HFFc6 (cell line): ENCODE data around the gene KLK5. TPM values are rescaled to one million over a fixed set of nuclear protein-coding genes. Genes with fewer than 3 reads are reported as not detected.

Experiments
- DNase-seq: peaks from one replicate; pipeline ENCODE4 v3.0.0-alpha.2; 2018
- H3K27ac Mint-ChIP-seq: 2 replicates; pipeline ENCODE4 v1.8.0; 2020; ENCODE audit warnings: mild to moderate bottlenecking, mixed read lengths
- H3K27me3 Mint-ChIP-seq: 2 replicates; pipeline ENCODE4 v1.8.0; 2021; ENCODE audit warnings: mild to moderate bottlenecking, moderate library complexity, mixed read lengths; ENCODE audit not compliant: insufficient read depth
- H3K36me3 Mint-ChIP-seq: 2 replicates; pipeline ENCODE4 v1.8.0; 2021; ENCODE audit warnings: low read depth, mixed read lengths
- H3K4me1 Mint-ChIP-seq: 2 replicates; pipeline ENCODE4 v1.8.0; 2020; ENCODE audit warnings: low read depth, mixed read lengths
- H3K4me3 Mint-ChIP-seq: 2 replicates; pipeline ENCODE4 v1.8.0; 2020; ENCODE audit warnings: mild to moderate bottlenecking, moderate library complexity, mixed read lengths
- H3K9me3 Mint-ChIP-seq: 2 replicates; pipeline ENCODE4 v1.8.0; 2020; ENCODE audit warnings: mild to moderate bottlenecking, mixed read lengths
- total RNA-seq, 6 experiments: library from RNA; stranded (reverse); fragmentation: NEBNext Ultra II Directional; extraction: Animal tissue kit (Norgen Biotek cat#: 25700); gene quantifications; 2 replicates in 1 of 6; 3 replicates in 5 of 6; pipeline ENCODE4 v1.2.3, GENCODE V29; 2021
- TF ChIP-seq, protein P1 (sequence below): fragments of 200-600 bp; sonication (generic); IDR thresholded peaks from 2 replicates; pipeline ENCODE4 v1.5.0; 2021; ENCODE audit warnings: antibody characterized with exemption, mild to moderate bottlenecking

Gene KLK5
- total RNA-seq, 6 experiments from 2014 or later = not detected

DNA sequence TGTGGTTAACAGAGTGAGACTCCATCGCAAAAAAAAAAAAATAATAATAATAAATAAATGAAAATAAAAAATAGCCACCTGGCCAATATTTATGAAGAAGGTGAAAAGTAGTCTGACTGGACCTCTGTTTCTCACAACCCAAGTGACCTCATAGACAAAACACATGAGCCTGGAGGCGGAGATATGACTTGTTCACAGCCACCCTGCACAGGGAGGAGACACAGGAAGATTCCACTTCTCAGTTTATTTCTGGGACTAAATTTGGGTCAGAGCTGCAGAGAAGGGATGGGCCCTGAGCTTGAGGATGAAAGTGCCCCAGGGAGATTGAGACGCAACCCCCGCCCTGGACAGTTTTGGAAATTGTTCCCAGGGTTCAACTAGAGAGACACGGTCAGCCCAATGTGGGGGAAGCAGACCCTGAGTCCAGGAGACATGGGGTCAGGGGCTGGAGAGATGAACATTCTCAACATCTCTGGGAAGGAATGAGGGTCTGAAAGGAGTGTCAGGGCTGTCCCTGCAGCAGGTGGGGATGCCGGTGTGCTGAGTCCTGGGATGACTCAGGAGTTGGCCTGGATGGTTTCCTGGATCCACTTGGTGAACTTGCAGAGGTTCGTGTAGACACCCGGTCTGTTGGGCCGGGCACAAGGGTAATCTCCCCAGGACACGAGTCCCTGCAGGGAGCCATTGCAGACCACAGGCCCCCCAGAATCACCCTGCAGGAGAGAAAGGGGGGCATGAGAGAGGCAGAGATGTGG is 9.6 kb downstream of the KLK5 start:
- H3K27me3 Mint-ChIP-seq = no peaks in the 10 kb centered on the region; the same call in 1 of the 2 replicates

DNA sequence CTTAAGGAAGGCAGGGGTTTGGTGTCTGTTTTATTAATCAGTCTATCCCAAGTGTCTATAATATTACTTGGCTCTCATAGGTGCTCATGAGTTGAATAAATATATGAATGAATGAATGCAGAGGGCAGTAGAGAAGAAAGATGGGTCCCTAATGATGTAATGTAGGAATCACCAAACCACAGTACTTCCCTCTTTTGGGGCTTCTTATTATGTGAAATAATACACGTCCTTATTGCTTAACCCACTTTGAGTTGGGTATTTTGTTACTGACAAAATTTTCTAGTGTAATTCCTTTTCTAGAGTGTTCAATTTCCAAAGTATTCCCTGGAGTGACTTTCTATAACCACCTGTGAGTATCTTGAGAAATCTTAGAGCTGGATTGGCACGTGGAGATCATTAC is 13.2 kb downstream of the KLK5 start:
- Mint-ChIP-seq H3K36me3 (peaks cover 4% of the 10 kb centered on the region; the same call in 1 of the 2 replicates), H3K27me3 (peaks cover 6% of the 10 kb centered on the region), H3K4me1 (peaks cover 4% of the 10 kb centered on the region; the same call in 1 of the 2 replicates), H3K4me3 (no peak overlapping the region), H3K9me3 (peaks cover 23% of the 10 kb centered on the region), H3K27ac (no peak overlapping the region)
- DNase-seq = no peak
- TF ChIP-seq, protein P1, sequence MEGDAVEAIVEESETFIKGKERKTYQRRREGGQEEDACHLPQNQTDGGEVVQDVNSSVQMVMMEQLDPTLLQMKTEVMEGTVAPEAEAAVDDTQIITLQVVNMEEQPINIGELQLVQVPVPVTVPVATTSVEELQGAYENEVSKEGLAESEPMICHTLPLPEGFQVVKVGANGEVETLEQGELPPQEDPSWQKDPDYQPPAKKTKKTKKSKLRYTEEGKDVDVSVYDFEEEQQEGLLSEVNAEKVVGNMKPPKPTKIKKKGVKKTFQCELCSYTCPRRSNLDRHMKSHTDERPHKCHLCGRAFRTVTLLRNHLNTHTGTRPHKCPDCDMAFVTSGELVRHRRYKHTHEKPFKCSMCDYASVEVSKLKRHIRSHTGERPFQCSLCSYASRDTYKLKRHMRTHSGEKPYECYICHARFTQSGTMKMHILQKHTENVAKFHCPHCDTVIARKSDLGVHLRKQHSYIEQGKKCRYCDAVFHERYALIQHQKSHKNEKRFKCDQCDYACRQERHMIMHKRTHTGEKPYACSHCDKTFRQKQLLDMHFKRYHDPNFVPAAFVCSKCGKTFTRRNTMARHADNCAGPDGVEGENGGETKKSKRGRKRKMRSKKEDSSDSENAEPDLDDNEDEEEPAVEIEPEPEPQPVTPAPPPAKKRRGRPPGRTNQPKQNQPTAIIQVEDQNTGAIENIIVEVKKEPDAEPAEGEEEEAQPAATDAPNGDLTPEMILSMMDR = no peak

More for the DNA sequence above, 9.6 kb downstream of the KLK5 start:
- TF ChIP-seq, protein P1 = no peak
- no peaks in the 10 kb centered on the region for H3K4me1 Mint-ChIP-seq
- no peak overlapping the region for H3K27ac Mint-ChIP-seq
- DNase-seq = no peak
- no peak overlapping the region; the same call in 1 of the 2 replicates for H3K4me3 Mint-ChIP-seq
- peaks cover 23% of the 10 kb centered on the region for H3K9me3 Mint-ChIP-seq
- peaks cover 4% of the 10 kb centered on the region; the same call in 1 of the 2 replicates for H3K36me3 Mint-ChIP-seq

- H3K27ac Mint-ChIP-seq = peak overlapping the region; percentile 53
- no peaks in the 10 kb centered on the region for H3K36me3 Mint-ChIP-seq
- no peaks in the 10 kb centered on the region for H3K9me3 Mint-ChIP-seq
- H3K4me1 Mint-ChIP-seq = peaks cover 14% of the 10 kb centered on the region
- peaks cover 10% of the 10 kb centered on the region for H3K27me3 Mint-ChIP-seq
- DNase-seq = peak; percentile 8
- no peak overlapping the region for H3K4me3 Mint-ChIP-seq
- TF ChIP-seq, protein P1 = no peak
Measured at GRCh38 chr19:50933640-50934039, 19.2 kb downstream of the KLK5 start.

- Mint-ChIP-seq H3K27me3 (peaks cover 14% of the 10 kb centered on the region), H3K4me3 (no peak overlapping the region), H3K27ac (no peak overlapping the region)
Measured at GRCh38 chr19:50932690-50933083, 20.2 kb downstream of the KLK5 start.

DNA sequence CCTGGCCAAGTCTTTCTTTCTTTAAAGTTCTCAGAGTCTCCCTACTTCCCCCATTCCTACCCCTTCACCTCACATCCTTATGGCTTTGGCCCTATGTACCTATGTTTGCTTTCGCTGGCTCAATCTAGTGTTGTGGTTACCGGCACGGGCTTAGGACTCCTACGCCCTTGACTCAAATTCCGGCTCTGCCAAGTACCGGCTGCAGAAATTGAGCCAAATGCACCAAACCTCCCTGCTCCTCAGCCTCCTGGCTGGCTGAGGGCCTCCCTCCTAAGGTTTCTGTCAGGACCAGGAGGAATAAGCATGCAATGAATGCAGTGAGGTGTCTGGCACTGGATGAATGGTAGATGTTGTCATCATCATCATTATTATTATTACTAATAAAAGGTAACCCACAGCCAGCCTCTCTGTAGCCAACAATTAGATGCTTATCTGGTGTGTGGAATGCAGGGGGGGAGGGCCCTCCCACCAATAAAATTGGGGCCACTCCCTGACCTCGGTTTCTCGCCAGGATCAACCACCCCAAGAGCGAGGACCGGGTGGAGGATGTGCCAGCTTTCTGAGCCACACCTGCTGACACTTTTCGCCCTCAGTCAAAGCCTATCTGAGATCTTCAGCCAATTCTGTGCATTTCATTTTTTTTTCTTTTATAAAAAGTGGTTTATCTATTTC is 20.7 kb downstream of the KLK5 start:
- no peak for DNase-seq
- TF ChIP-seq, protein P1 = no peak
- H3K4me3 Mint-ChIP-seq = no peak overlapping the region
- no peak overlapping the region for H3K27ac Mint-ChIP-seq
- no peaks in the 10 kb centered on the region for H3K36me3 Mint-ChIP-seq
- no peaks in the 10 kb centered on the region for H3K9me3 Mint-ChIP-seq
- peaks cover 14% of the 10 kb centered on the region for H3K4me1 Mint-ChIP-seq
- H3K27me3 Mint-ChIP-seq = peaks cover 10% of the 10 kb centered on the region

More at GRCh38 chr19:50932690-50933083, 20.2 kb downstream of the KLK5 start:
- Mint-ChIP-seq H3K36me3 (no peaks in the 10 kb centered on the region), H3K4me1 (peaks cover 14% of the 10 kb centered on the region), H3K9me3 (no peaks in the 10 kb centered on the region)
- no peak for DNase-seq
- TF ChIP-seq, protein P1 = no peak
